ENCODE measurements around the gene LRRC28.

Gene LRRC28

DNA sequence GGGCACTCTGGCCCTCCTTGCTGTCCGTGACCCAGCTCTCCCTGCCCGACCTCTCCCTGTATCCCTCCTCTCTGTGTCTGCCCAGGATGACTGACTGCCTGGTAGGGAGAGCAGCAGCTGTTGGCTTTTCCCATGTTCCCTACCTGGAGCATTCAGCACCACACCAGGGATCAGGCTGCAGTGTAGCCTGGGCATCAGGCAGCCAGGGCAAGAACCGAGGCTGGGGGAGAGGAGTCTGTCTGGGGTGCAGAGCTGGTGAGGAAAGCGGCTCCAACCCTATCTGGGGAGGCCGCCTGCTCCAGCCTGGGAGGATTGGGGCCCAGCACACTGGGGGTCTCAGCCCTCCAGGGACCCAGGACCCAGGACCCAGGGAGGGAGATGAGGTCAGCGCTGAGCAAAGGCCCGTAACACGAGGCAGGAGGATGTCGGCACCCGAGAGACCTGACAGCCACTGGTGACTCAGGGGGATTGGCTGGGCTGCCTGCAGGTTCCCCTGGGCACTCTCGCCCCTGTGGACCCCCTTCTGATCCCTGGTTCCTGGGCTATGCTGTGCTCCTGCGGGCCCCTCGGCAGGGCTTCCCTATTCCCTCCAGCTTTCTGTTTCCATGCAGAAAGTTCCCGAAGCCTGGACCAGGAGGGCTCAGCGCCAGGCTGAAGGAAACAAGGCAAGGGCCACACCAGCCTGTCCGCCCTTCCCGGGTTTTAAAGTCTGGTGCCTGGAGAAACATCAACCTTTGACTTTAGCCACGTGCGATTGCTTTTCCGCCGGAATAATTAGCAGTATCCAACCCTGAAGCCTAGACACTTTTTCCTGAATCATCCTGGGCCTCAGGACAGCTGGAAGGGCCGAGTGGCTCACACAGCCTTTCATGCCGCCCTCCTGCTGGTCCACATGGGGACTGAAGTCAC is 186.3 kb downstream of the LRRC28 start:
- H3K4me3 ChIP-seq (replicated peaks; ENCODE audit: insufficient read depth, low read length) = no peak overlapping the region
- no peak overlapping the region for H3K27ac ChIP-seq (replicated peaks)
- no peak for DNase-seq (ENCODE audit: low read depth in 1 of 2, low spot score in 1 of 2)
- no peak for TF ChIP-seq POLR2AphosphoS5 (IDR thresholded peaks at IDR 0.05; ENCODE audit: low read depth)
- TF ChIP-seq, protein P1, sequence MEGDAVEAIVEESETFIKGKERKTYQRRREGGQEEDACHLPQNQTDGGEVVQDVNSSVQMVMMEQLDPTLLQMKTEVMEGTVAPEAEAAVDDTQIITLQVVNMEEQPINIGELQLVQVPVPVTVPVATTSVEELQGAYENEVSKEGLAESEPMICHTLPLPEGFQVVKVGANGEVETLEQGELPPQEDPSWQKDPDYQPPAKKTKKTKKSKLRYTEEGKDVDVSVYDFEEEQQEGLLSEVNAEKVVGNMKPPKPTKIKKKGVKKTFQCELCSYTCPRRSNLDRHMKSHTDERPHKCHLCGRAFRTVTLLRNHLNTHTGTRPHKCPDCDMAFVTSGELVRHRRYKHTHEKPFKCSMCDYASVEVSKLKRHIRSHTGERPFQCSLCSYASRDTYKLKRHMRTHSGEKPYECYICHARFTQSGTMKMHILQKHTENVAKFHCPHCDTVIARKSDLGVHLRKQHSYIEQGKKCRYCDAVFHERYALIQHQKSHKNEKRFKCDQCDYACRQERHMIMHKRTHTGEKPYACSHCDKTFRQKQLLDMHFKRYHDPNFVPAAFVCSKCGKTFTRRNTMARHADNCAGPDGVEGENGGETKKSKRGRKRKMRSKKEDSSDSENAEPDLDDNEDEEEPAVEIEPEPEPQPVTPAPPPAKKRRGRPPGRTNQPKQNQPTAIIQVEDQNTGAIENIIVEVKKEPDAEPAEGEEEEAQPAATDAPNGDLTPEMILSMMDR (IDR thresholded peaks at IDR 0.05; ENCODE audit: insufficient read depth, low read length) = no peak
- no peaks in the 10 kb centered on the region for H3K27me3 ChIP-seq (ENCODE audit: insufficient read depth, poor library complexity, severe bottlenecking)

DNA sequence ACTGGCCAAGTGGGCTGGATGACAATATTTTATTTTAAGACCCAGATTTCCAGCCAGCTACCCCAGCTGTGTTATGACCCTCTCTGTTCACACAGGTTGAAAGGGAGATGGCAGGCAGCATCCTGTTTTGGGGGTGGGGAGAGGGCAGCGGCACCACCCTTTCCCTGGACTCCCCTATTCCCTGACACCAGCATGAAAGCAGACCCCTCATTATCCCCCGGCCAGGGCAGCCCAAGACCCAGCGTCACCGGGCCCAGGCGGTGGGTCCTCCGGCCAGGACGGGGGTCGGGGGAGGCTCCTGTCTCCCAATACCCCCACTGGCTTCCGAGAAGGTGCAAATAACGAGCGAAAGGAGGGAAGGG is 186.9 kb downstream of the LRRC28 start:
- H3K27me3 ChIP-seq (ENCODE audit: insufficient read depth, poor library complexity, severe bottlenecking) = no peaks in the 10 kb centered on the region
- H3K4me3 ChIP-seq (replicated peaks; ENCODE audit: insufficient read depth, low read length) = no peak overlapping the region
- no peak for DNase-seq (ENCODE audit: low read depth in 1 of 2, low spot score in 1 of 2)
- TF ChIP-seq, protein P1 (IDR thresholded peaks at IDR 0.05; ENCODE audit: insufficient read depth, low read length) = no peak
- TF ChIP-seq GABPA (IDR thresholded peaks at IDR 0.05; ENCODE audit: low read depth) (no peak), POLR2AphosphoS5 (IDR thresholded peaks at IDR 0.05; ENCODE audit: low read depth) (no peak), SPI1 (IDR thresholded peaks at IDR 0.05; ENCODE audit: borderline replicate concordance, low read depth) (no peak)
- TF ChIP-seq, protein P2, sequence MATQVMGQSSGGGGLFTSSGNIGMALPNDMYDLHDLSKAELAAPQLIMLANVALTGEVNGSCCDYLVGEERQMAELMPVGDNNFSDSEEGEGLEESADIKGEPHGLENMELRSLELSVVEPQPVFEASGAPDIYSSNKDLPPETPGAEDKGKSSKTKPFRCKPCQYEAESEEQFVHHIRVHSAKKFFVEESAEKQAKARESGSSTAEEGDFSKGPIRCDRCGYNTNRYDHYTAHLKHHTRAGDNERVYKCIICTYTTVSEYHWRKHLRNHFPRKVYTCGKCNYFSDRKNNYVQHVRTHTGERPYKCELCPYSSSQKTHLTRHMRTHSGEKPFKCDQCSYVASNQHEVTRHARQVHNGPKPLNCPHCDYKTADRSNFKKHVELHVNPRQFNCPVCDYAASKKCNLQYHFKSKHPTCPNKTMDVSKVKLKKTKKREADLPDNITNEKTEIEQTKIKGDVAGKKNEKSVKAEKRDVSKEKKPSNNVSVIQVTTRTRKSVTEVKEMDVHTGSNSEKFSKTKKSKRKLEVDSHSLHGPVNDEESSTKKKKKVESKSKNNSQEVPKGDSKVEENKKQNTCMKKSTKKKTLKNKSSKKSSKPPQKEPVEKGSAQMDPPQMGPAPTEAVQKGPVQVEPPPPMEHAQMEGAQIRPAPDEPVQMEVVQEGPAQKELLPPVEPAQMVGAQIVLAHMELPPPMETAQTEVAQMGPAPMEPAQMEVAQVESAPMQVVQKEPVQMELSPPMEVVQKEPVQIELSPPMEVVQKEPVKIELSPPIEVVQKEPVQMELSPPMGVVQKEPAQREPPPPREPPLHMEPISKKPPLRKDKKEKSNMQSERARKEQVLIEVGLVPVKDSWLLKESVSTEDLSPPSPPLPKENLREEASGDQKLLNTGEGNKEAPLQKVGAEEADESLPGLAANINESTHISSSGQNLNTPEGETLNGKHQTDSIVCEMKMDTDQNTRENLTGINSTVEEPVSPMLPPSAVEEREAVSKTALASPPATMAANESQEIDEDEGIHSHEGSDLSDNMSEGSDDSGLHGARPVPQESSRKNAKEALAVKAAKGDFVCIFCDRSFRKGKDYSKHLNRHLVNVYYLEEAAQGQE (IDR thresholded peaks at IDR 0.05; ENCODE audit: insufficient replicate concordance, low read depth) = no peak
- H3K27ac ChIP-seq (replicated peaks) = no peak overlapping the region

DNA sequence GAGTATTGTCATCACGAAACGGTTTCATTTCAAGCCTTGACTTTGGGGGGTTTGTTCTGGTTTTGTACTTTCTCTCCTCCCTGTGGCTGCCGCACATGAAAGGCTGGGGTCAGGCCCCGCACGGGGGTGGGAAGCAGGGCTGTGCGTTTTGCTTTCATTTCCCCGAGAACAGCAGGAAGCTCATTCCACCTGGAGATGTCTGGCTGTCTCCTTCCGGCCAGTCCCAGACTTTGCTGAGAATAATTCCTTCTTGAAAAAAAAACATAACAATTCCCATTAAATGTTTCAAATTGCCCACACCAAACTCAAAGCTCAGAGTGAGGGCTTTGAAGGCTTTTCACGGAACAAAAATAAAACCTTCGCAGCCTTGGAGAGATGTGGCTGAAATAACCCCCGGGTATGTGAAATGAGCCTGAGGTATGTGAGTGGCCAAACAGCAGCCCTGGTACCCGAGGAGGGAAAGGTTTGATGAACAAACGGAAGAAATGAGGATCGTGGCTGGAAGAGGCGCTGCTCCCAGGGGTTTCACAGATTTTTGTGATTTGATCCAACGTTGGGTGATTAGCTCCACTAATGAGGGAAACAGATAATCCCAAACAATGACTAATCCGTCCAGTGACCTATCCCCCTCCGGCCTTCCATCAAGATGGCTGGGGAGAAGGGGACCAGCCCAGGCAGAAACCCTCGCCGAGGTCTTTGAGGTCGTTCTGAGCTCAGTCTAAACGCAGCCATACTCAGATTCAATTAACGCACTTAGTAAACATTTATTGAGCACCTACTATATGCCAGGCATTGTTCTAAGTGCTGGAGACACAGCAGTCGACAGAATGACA is 187.6 kb downstream of the LRRC28 start:
- no peak overlapping the region for H3K4me3 ChIP-seq (replicated peaks; ENCODE audit: insufficient read depth, low read length)
- no peak overlapping the region for H3K27ac ChIP-seq (replicated peaks)
- no peaks in the 10 kb centered on the region for H3K27me3 ChIP-seq (ENCODE audit: insufficient read depth, poor library complexity, severe bottlenecking)
- DNase-seq (ENCODE audit: low read depth in 1 of 2, low spot score in 1 of 2) = no peak
- TF ChIP-seq POLR2AphosphoS5 (IDR thresholded peaks at IDR 0.05; ENCODE audit: low read depth) (no peak), GABPA (IDR thresholded peaks at IDR 0.05; ENCODE audit: low read depth) (no peak), SPI1 (IDR thresholded peaks at IDR 0.05; ENCODE audit: borderline replicate concordance, low read depth) (no peak)
- TF ChIP-seq, protein P1 (IDR thresholded peaks at IDR 0.05; ENCODE audit: insufficient read depth, low read length) = no peak
- TF ChIP-seq, protein P2 (IDR thresholded peaks at IDR 0.05; ENCODE audit: insufficient replicate concordance, low read depth) = no peak
